SKM-1 (cell line): ENCODE measurements around the gene SLC22A17.

Experiments
- DNase-seq: peaks from one replicate; lab custom pipeline; 2025; ENCODE audit not compliant: unreplicated experiment; lab: John Stamatoyannopoulos, UW

SLC22A17 gene

GRCh38 chr14:23316300-23316699 is 36.4 kb downstream of the SLC22A17 start:
- DNase-seq = no peak

- DNase-seq = no peak
Measured at GRCh38 chr14:23310546-23310945, 42.1 kb downstream of the SLC22A17 start.

GRCh38 chr14:23308721-23309445 is 43.8 kb downstream of the SLC22A17 start:
- DNase-seq = no peak

GRCh38 chr14:23307687-23308644 is 44.7 kb downstream of the SLC22A17 start:
- DNase-seq = no peak

GRCh38 chr14:23307146-23307530 is 45.5 kb downstream of the SLC22A17 start:
- no peak for DNase-seq

GRCh38 chr14:23306412-23307145 is 46.1 kb downstream of the SLC22A17 start, which contains the start of gene BCL2L2:
BCL2L2 (plus strand) TSS chr14:23306833; CDS start chr14:23307768, 935 bp downstream.
- no peak for DNase-seq

GRCh38 chr14:23302290-23303225 is 50.1 kb downstream of the SLC22A17 start, which contains the start of gene PPP1R3E:
PPP1R3E (minus strand) TSS chr14:23302859; CDS start chr14:23302576, 283 bp downstream.
- no peak for DNase-seq

GRCh38 chr14:23301969-23302289 is 50.8 kb downstream of the SLC22A17 start:
- no peak for DNase-seq

- DNase-seq = peak; percentile 88
Measured at GRCh38 chr14:23301288-23301968, 51.3 kb downstream of the SLC22A17 start.

- no peak for DNase-seq
Measured at GRCh38 chr14:23300687-23301223, 51.9 kb downstream of the SLC22A17 start.

GRCh38 chr14:23299986-23300686 is 52.6 kb downstream of the SLC22A17 start:
- no peak for DNase-seq

GRCh38 chr14:23299211-23299957 is 53.3 kb downstream of the SLC22A17 start:
- DNase-seq = no peak

- DNase-seq = no peak
Measured at GRCh38 chr14:23297611-23298277, 54.9 kb downstream of the SLC22A17 start.

- no peak for DNase-seq
Measured at GRCh38 chr14:23297096-23297495, 55.6 kb downstream of the SLC22A17 start.
